Measurements from ENCODE around the gene CLEC4G. TPM values are rescaled to one million over a fixed set of nuclear protein-coding genes. Genes with fewer than 3 reads are reported as not detected.

The CLEC4G gene
- total RNA-seq, 3 donors from 2014 or later (not counting 1 experiment from before 2014, with no cell fraction given) = not detected

DNA sequence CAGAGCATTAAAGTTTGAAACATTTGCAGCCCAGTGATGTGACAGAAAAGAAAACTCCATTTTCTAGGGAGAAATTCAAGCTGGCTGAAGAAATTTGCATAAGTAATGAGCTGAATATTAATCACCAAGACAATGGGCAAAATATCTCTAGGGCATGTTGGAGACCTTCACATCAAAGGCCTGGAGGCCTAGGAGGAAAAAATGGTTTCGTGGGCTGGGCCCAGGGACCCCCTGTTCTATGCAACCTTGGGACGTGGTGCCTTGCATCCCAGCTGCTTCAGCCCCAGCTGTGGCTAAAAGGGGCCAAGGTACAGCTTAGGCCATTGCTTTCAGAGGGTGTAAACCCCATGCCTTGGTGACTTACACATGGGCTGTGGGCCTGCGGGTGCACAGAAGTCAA, 25.4 kb upstream of the CLEC4G start:
- Mint-ChIP-seq H3K27me3 (ENCODE audit: low read depth in 2 of 2) (peaks cover 6 to 13% of the 10 kb centered on the region in 2 donors), H3K9me3 (peaks cover 5 to 23% of the 10 kb centered on the region in 2 donors), H3K4me3 (no peak overlapping the region), H3K4me1 (no peaks in the 10 kb centered on the region), H3K27ac (no peak overlapping the region), H3K36me3 (peaks cover 28% of the 10 kb centered on the region)
- no peak overlapping the region for H3K27ac ChIP-seq (ENCODE audit: low read length)
- TF ChIP-seq, protein P1, sequence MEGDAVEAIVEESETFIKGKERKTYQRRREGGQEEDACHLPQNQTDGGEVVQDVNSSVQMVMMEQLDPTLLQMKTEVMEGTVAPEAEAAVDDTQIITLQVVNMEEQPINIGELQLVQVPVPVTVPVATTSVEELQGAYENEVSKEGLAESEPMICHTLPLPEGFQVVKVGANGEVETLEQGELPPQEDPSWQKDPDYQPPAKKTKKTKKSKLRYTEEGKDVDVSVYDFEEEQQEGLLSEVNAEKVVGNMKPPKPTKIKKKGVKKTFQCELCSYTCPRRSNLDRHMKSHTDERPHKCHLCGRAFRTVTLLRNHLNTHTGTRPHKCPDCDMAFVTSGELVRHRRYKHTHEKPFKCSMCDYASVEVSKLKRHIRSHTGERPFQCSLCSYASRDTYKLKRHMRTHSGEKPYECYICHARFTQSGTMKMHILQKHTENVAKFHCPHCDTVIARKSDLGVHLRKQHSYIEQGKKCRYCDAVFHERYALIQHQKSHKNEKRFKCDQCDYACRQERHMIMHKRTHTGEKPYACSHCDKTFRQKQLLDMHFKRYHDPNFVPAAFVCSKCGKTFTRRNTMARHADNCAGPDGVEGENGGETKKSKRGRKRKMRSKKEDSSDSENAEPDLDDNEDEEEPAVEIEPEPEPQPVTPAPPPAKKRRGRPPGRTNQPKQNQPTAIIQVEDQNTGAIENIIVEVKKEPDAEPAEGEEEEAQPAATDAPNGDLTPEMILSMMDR (IDR thresholded peaks at IDR 0.05) = no peak
- DNase-seq (no peak), ATAC-seq (no peak)
- intact Hi-C loops (cut with micrococcal nuclease) = no loop called here
- no peaks in the 10 kb centered on the region for H3K27me3 ChIP-seq (ENCODE audit: control insufficient read depth, insufficient read depth, low read length)
- H3K4me1 ChIP-seq (ENCODE audit: control insufficient read depth, insufficient read depth, low read length) = no peaks in the 10 kb centered on the region
- H3K9me3 ChIP-seq (ENCODE audit: control insufficient read depth, insufficient read depth, low read length) = peaks cover 29% of the 10 kb centered on the region
- no peaks in the 10 kb centered on the region for H3K36me3 ChIP-seq (ENCODE audit: control insufficient read depth, insufficient read depth, low read length)
- 83% methylated on average over 3 of the region's 3 CpGs for WGBS (ENCODE audit: insufficient coverage)
- H3K4me3 ChIP-seq (ENCODE audit: low read length) = no peak overlapping the region

DNA sequence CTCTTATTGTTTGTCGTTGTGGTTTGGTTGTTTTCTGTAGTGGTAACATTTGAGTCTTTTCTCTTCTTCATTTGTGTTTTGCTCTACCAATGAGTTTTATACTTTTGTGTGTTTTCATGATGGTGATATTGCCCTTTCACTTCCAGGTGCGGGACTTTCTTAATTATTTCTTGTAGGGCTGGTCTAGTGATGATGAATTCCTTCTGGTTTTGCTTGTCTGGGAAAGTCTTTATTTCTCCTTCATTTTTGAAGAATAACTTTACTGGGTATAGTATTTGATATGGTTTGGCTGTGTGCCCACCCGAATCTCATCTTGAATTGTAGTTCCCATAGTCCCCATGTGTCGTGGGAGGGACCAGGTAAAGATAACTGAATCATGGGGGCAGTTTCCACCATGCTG, 24.3 kb upstream of the CLEC4G start:
- Mint-ChIP-seq H3K27ac (no peak overlapping the region), H3K27me3 (ENCODE audit: low read depth in 2 of 2) (peaks cover 3 to 10% of the 10 kb centered on the region in 2 donors), H3K36me3 (peaks cover 28% of the 10 kb centered on the region), H3K9me3 (peaks cover 5 to 23% of the 10 kb centered on the region in 2 donors), H3K4me3 (no peak overlapping the region), H3K4me1 (no peaks in the 10 kb centered on the region)
- intact Hi-C loops (cut with micrococcal nuclease) = no loop called here
- Histone ChIP-seq H3K36me3 (ENCODE audit: control insufficient read depth, insufficient read depth, low read length) (no peaks in the 10 kb centered on the region), H3K27ac (ENCODE audit: low read length) (no peak overlapping the region), H3K4me1 (ENCODE audit: control insufficient read depth, insufficient read depth, low read length) (peaks cover 5% of the 10 kb centered on the region), H3K27me3 (ENCODE audit: control insufficient read depth, insufficient read depth, low read length) (no peaks in the 10 kb centered on the region), H3K4me3 (ENCODE audit: low read length) (no peak overlapping the region), H3K9me3 (ENCODE audit: control insufficient read depth, insufficient read depth, low read length) (peaks cover 29% of the 10 kb centered on the region)
- TF ChIP-seq, protein P1 (IDR thresholded peaks at IDR 0.05) = no peak
- no peak for ATAC-seq
- DNase-seq = no peak
- 72% methylated on average over 4 of the region's 4 CpGs for WGBS (ENCODE audit: insufficient coverage)

DNA sequence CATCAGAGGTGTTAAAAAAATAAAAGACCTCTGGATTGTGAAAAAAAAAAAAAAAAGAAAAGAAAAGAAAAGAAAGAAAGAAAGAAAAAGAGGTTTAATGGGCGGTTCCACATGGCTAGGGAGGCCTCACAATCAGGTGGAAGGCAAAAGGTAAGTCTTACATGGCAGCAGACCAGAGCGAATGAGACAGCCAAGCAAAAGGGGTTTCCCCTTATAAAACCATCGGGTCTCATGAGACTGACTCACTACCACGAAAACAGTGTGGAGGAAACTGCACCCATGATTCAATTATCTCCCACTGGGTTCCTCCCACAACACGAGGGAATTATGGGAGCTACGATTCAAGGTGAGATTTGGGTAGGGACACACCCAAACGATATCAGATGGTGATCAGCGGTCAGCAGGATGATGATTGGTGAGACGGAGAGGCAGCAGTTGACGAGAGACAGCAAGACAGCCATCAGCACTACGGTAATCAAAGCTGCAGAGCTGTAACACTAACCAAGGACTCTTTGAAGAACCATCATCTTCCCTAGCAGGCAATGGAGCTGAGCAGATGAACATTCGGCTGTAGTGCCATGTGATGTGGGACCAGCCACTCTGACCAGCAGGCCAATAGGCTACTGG, 19.4 kb upstream of the CLEC4G start:
- Mint-ChIP-seq H3K27ac (no peak overlapping the region), H3K36me3 (peaks cover 2% of the 10 kb centered on the region), H3K4me1 (peaks cover 0 to 5% of the 10 kb centered on the region in 2 donors), H3K27me3 (ENCODE audit: low read depth in 2 of 2) (peaks cover 10 to 23% of the 10 kb centered on the region in 2 donors), H3K4me3 (no peak overlapping the region), H3K9me3 (peaks cover 3 to 6% of the 10 kb centered on the region in 2 donors)
- 52% methylated on average over 12 of the region's 12 CpGs for WGBS (ENCODE audit: insufficient coverage)
- Histone ChIP-seq H3K36me3 (ENCODE audit: control insufficient read depth, insufficient read depth, low read length) (no peaks in the 10 kb centered on the region), H3K27me3 (ENCODE audit: control insufficient read depth, insufficient read depth, low read length) (no peaks in the 10 kb centered on the region), H3K9me3 (ENCODE audit: control insufficient read depth, insufficient read depth, low read length) (peaks cover under 1% of the 10 kb centered on the region), H3K4me3 (ENCODE audit: low read length) (no peak overlapping the region), H3K4me1 (ENCODE audit: control insufficient read depth, insufficient read depth, low read length) (peaks cover 5% of the 10 kb centered on the region), H3K27ac (ENCODE audit: low read length) (peak overlapping the region; percentile 43)
- intact Hi-C loops (cut with micrococcal nuclease) = no loop called here
- TF ChIP-seq, protein P1 (IDR thresholded peaks at IDR 0.05) = no peak
- DNase-seq (peak in 1 of 2 donors; percentile 56), ATAC-seq (peak in 2 of 3 donors; percentile 37 to 49)

DNA sequence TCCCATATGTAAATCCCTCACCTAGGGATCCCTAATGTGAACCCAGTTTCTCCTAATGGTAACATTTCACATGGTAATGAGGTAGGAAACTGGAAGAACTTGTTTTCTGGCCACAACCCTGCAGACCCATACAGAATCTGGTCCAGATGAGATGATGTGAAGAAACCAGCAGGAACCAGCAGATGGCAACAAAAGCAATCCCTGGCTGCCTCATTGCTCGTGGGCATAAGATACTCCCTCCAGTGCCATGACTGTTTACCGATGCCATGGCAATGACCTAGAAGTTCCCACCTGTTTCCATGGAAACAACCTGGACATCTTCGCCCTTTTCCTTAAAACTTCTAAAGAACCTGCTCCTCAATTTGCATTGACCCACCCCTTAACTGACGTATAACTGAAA, 16.8 kb upstream of the CLEC4G start:
- Histone ChIP-seq H3K27ac (ENCODE audit: low read length) (no peak overlapping the region), H3K36me3 (ENCODE audit: control insufficient read depth, insufficient read depth, low read length) (no peaks in the 10 kb centered on the region), H3K9me3 (ENCODE audit: control insufficient read depth, insufficient read depth, low read length) (no peaks in the 10 kb centered on the region), H3K4me3 (ENCODE audit: low read length) (no peak overlapping the region), H3K27me3 (ENCODE audit: control insufficient read depth, insufficient read depth, low read length) (no peaks in the 10 kb centered on the region), H3K4me1 (ENCODE audit: control insufficient read depth, insufficient read depth, low read length) (peaks cover 5% of the 10 kb centered on the region)
- ATAC-seq (peak in 1 of 3 donors; percentile 33), DNase-seq (no peak)
- 39% methylated on average over 4 of the region's 4 CpGs for WGBS (ENCODE audit: insufficient coverage)
- peaks cover 0 to 5% of the 10 kb centered on the region in 2 donors for H3K4me1 Mint-ChIP-seq
- no peaks in the 10 kb centered on the region for H3K36me3 Mint-ChIP-seq
- peaks cover 0 to 3% of the 10 kb centered on the region in 2 donors for H3K9me3 Mint-ChIP-seq
- peaks cover 8 to 12% of the 10 kb centered on the region in 2 donors for H3K27me3 Mint-ChIP-seq (ENCODE audit: low read depth in 2 of 2)
- no peak overlapping the region for H3K27ac Mint-ChIP-seq
- intact Hi-C loops (cut with micrococcal nuclease) = no loop called here
- TF ChIP-seq, protein P1 (IDR thresholded peaks at IDR 0.05) = no peak
- no peak overlapping the region for H3K4me3 Mint-ChIP-seq

Measured in natural killer cell (primary cell).